Fibroblast of lung (primary cell): ENCODE measurements around the gene SLCO4C1.

Experiments
- EZH2 ChIP-seq: IDR thresholded peaks from 2 replicates; pipeline ENCODE4 v1.5.1; 2012; ENCODE audit warnings: low read length, control low read depth, mild to moderate bottlenecking; ENCODE audit errors: missing control alignments
- TF ChIP-seq, protein P1 (sequence below), 2 donors: IDR thresholded peaks in 1 of 2; conservative IDR thresholded peaks in 1 of 2; 1 replicate in 1 of 2; 2 replicates in 1 of 2; pipeline ENCODE4 v1.5.1; 2011 to 2012; ENCODE audit warnings: low read length in 2 of 2, control low read depth in 1 of 2, inconsistent platforms in 1 of 2, low read depth in 1 of 2, mild to moderate bottlenecking in 1 of 2

DNA sequence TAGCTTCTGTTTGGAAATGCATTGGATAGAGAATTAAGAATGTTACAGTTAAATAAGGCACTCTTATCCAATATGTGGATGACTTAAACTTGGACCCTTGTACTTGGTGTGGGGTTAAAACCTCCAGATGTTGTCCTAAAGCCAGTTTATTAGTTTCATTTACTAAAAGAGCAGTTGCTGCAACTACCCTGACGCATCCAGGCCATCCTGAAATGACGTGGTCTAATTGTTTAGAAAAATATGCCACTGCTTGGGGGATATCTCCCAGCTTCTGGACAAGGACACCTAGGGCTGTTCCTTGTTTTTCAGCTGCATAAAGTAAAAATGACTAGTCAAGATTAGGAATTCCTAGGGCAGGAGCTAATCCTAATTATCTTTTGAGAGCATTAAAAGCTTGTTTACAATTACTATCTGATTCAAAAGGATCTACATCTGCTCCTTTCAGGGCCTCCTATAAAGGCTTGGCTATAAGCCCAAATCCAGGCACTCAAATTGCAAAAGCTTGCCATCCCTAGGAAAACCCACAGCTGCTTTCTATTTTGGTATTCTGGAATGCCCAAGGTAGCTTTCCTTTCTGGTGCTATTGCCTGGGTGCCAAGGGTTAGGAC, 45.7 kb upstream of the SLCO4C1 start:
- TF ChIP-seq, protein P1, sequence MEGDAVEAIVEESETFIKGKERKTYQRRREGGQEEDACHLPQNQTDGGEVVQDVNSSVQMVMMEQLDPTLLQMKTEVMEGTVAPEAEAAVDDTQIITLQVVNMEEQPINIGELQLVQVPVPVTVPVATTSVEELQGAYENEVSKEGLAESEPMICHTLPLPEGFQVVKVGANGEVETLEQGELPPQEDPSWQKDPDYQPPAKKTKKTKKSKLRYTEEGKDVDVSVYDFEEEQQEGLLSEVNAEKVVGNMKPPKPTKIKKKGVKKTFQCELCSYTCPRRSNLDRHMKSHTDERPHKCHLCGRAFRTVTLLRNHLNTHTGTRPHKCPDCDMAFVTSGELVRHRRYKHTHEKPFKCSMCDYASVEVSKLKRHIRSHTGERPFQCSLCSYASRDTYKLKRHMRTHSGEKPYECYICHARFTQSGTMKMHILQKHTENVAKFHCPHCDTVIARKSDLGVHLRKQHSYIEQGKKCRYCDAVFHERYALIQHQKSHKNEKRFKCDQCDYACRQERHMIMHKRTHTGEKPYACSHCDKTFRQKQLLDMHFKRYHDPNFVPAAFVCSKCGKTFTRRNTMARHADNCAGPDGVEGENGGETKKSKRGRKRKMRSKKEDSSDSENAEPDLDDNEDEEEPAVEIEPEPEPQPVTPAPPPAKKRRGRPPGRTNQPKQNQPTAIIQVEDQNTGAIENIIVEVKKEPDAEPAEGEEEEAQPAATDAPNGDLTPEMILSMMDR (conservative IDR thresholded peaks at IDR 0.05 in 1 of 2, IDR thresholded peaks at IDR 0.05 in 1 of 2; ENCODE audit: low read depth in 1 of 2, low read length in 2 of 2), result no peak
- TF ChIP-seq EZH2, result no peak
